Measurements from ENCODE around the gene ARL6IP4.

ARL6IP4 gene

DNA sequence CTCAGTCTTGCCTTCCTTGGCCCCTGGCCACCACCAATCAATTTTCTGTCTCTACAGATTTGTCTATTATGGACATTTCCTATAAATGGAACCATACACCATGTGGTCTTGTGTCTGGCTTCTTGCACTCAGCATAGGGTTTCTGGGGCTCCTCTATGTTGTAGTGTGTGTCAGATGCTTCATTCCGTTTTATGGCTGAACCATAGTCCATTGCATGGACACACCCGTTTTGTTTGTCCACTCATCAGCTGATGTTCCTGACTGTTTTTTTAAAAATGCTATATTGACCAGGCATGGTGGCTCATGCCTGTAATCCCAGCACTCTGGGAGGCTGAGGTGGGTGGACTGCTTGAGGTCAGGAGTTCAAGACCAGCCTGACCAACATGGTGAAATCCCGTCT is 21.0 kb downstream of the ARL6IP4 start:
- TF ChIP-seq EZH2 (optimal IDR thresholded peaks at IDR 0.05; ENCODE audit: low read depth, low read length) (no peak), EZH2phosphoT487 (IDR thresholded peaks at IDR 0.05; ENCODE audit: low read length) (no peak)
- TF ChIP-seq, protein P1, sequence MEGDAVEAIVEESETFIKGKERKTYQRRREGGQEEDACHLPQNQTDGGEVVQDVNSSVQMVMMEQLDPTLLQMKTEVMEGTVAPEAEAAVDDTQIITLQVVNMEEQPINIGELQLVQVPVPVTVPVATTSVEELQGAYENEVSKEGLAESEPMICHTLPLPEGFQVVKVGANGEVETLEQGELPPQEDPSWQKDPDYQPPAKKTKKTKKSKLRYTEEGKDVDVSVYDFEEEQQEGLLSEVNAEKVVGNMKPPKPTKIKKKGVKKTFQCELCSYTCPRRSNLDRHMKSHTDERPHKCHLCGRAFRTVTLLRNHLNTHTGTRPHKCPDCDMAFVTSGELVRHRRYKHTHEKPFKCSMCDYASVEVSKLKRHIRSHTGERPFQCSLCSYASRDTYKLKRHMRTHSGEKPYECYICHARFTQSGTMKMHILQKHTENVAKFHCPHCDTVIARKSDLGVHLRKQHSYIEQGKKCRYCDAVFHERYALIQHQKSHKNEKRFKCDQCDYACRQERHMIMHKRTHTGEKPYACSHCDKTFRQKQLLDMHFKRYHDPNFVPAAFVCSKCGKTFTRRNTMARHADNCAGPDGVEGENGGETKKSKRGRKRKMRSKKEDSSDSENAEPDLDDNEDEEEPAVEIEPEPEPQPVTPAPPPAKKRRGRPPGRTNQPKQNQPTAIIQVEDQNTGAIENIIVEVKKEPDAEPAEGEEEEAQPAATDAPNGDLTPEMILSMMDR (IDR thresholded peaks at IDR 0.05; ENCODE audit: low read length) = no peak
- no peak overlapping the region for H2AFZ ChIP-seq (ENCODE audit: low read length)
- no peaks in the 10 kb centered on the region for H3K4me1 ChIP-seq (ENCODE audit: low read length)
- no peaks in the 10 kb centered on the region for H3K36me3 ChIP-seq (replicated peaks; ENCODE audit: insufficient read depth, low read length)
- no peaks in the 10 kb centered on the region for H3K9me2 ChIP-seq (replicated peaks; ENCODE audit: insufficient read depth, low read length)
- no peaks in the 10 kb centered on the region for H4K20me1 ChIP-seq (ENCODE audit: insufficient read depth, low read length)
- no peaks in the 10 kb centered on the region for H3K9me3 ChIP-seq (replicated peaks; ENCODE audit: insufficient read depth, low read length)
- no peak overlapping the region for H3K27ac ChIP-seq (ENCODE audit: low read length)
- no peak overlapping the region for H3K4me3 ChIP-seq (ENCODE audit: low read length)
- H3K79me2 ChIP-seq (ENCODE audit: low read length) = no peaks in the 10 kb centered on the region
- no peaks in the 10 kb centered on the region for H3F3A ChIP-seq (ENCODE audit: insufficient read depth, low read length)
- H3K27me3 ChIP-seq (replicated peaks; ENCODE audit: insufficient read depth, low read length) = no peaks in the 10 kb centered on the region
- H3K9ac ChIP-seq (ENCODE audit: low read length) = no peak overlapping the region
- no peak overlapping the region for H3K4me2 ChIP-seq (ENCODE audit: low read depth, low read length)
- no peak for DNase-seq

DNA sequence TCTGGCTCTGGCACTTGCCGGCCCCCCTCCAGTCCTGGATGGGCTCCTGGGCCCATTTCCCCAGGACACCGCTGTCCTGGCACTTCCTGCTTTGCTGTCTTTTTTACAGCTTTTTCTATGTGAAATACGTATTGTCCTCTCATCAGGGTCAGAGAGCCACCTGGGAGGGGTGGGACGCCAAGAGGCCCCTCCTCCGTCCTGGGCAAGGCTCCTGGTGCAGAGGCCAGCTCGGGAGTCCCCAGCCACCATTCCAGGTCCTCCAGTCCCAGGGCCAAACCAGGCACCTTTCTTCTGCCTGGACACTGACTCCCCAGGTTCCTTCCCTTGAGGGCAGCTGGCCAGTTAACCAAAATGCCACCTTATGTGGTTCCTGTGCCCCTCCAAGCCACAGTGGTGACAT is 22.8 kb downstream of the ARL6IP4 start:
- TF ChIP-seq, protein P1 (IDR thresholded peaks at IDR 0.05; ENCODE audit: low read length) = no peak
- TF ChIP-seq EZH2phosphoT487 (IDR thresholded peaks at IDR 0.05; ENCODE audit: low read length) (no peak), EZH2 (optimal IDR thresholded peaks at IDR 0.05; ENCODE audit: low read depth, low read length) (no peak)
- DNase-seq = no peak
- Histone ChIP-seq H3K4me1 (ENCODE audit: low read length) (no peaks in the 10 kb centered on the region), H3K4me3 (ENCODE audit: low read length) (no peak overlapping the region), H3K9ac (ENCODE audit: low read length) (no peak overlapping the region), H3K9me3 (replicated peaks; ENCODE audit: insufficient read depth, low read length) (no peaks in the 10 kb centered on the region), H2AFZ (ENCODE audit: low read length) (no peak overlapping the region), H3K27me3 (replicated peaks; ENCODE audit: insufficient read depth, low read length) (no peaks in the 10 kb centered on the region), H4K20me1 (ENCODE audit: insufficient read depth, low read length) (no peaks in the 10 kb centered on the region), H3K9me2 (replicated peaks; ENCODE audit: insufficient read depth, low read length) (no peaks in the 10 kb centered on the region), H3K27ac (ENCODE audit: low read length) (no peak overlapping the region), H3K36me3 (replicated peaks; ENCODE audit: insufficient read depth, low read length) (no peaks in the 10 kb centered on the region), H3K79me2 (ENCODE audit: low read length) (no peaks in the 10 kb centered on the region), H3K4me2 (ENCODE audit: low read depth, low read length) (no peak overlapping the region), H3F3A (ENCODE audit: insufficient read depth, low read length) (no peaks in the 10 kb centered on the region)

DNA sequence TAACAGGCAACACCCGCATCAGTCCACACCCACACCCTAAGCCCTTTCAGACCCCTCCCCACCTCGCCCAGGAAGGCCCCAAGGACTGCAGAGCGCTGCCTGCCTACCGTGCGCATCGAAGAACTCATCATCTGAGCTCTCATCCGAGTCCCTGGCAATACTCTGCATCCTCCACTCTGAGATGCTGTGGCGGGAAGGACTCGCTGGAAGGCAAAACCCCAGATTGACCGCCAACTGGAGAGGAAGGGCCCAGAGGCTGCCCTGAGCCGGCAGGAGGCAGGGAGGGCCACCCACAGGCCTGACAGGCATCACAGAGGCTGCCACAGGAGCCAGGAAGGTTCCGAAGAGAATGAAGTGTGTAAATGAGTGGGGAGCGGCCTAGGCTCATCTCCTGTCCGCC is 23.8 kb downstream of the ARL6IP4 start:
- Histone ChIP-seq H3K9ac (ENCODE audit: low read length) (no peak overlapping the region), H3K79me2 (ENCODE audit: low read length) (no peaks in the 10 kb centered on the region), H3K9me3 (replicated peaks; ENCODE audit: insufficient read depth, low read length) (no peaks in the 10 kb centered on the region), H3K27me3 (replicated peaks; ENCODE audit: insufficient read depth, low read length) (no peaks in the 10 kb centered on the region), H3K27ac (ENCODE audit: low read length) (no peak overlapping the region), H3K4me1 (ENCODE audit: low read length) (no peaks in the 10 kb centered on the region), H2AFZ (ENCODE audit: low read length) (no peak overlapping the region), H3K9me2 (replicated peaks; ENCODE audit: insufficient read depth, low read length) (no peaks in the 10 kb centered on the region), H3K36me3 (replicated peaks; ENCODE audit: insufficient read depth, low read length) (no peaks in the 10 kb centered on the region), H4K20me1 (ENCODE audit: insufficient read depth, low read length) (no peaks in the 10 kb centered on the region), H3K4me2 (ENCODE audit: low read depth, low read length) (no peak overlapping the region), H3K4me3 (ENCODE audit: low read length) (no peak overlapping the region), H3F3A (ENCODE audit: insufficient read depth, low read length) (no peaks in the 10 kb centered on the region)
- TF ChIP-seq EZH2phosphoT487 (IDR thresholded peaks at IDR 0.05; ENCODE audit: low read length) (no peak), EZH2 (optimal IDR thresholded peaks at IDR 0.05; ENCODE audit: low read depth, low read length) (no peak)
- TF ChIP-seq, protein P1 (IDR thresholded peaks at IDR 0.05; ENCODE audit: low read length) = no peak
- DNase-seq = no peak

All from MM.1S (cell line).